HepG2 (cell line): ENCODE measurements around the gene ADCY6. TPM values are rescaled to one million over a fixed set of nuclear protein-coding genes. Genes with fewer than 3 reads are reported as not detected.

Experiments used
- ATAC-seq: fragments of 200-7000 bp; cut with Tn5 transposase; 3 replicates; pipeline ENCODE4 v1.9.1; 2020; ENCODE audit warnings: mild to moderate bottlenecking, moderate library complexity
- BruUV-seq: library from RNA; stranded (reverse); fragments of 400-500 nt; replicated peaks from 2 replicates; lab custom pipeline; 2021; lab: Mats Ljungman, UMichigan
- CTCF ChIA-PET: fragments of 300-600 bp; formaldehyde crosslinking; extraction: SDS; loops from one replicate; lab custom pipeline; 2021; ENCODE audit warnings: low total read pairs, inconsistent platforms, low intra/inter-chr PET ratio; lab: Yijun Ruan, JAX
- POLR2A ChIA-PET: fragments of 350-600 bp; sonication (Branson Sonifier 250); formaldehyde crosslinking; loops from one replicate; lab custom pipeline; 2020; ENCODE audit warnings: antibody characterized with exemption, inconsistent platforms; lab: Yijun Ruan, JAX
- DNase-seq: peaks from one replicate; pipeline ENCODE4 v3.0.0-alpha.2; 2015; ENCODE audit warnings: low spot score
- FAIRE-seq: peaks from 3 replicates; lab custom pipeline; 2011; peaks lifted over from hg19 to GRCh38; lab: Jason Lieb, UNC
- H2AFZ ChIP-seq: one replicate; pipeline ENCODE4 v1.6.1; 2011; ENCODE audit warnings: low read length, inconsistent platforms
- H3K27ac ChIP-seq: fragments of 300-600 bp; 3 replicates; pipeline ENCODE4 v1.8.0; 2011; ENCODE audit warnings: mixed run types, mild to moderate bottlenecking, mixed read lengths, low read length, inconsistent platforms; ENCODE audit not compliant: insufficient read depth; ENCODE audit errors: extremely low read length
- H3K27me3 ChIP-seq, 2 experiments: fragments of 200-600 bp in 1 of 2; 2 replicates in 1 of 2; 3 replicates in 1 of 2; pipeline versions ENCODE4 v1.6.0 to v1.8.0; 2011; ENCODE audit warnings: low read length in 2 of 2, mild to moderate bottlenecking in 2 of 2, moderate library complexity in 2 of 2, inconsistent platforms in 1 of 2; ENCODE audit not compliant: insufficient read depth in 2 of 2, control insufficient read depth in 1 of 2
- H3K36me3 ChIP-seq, 2 experiments: fragments of 200-600 bp in 1 of 2; replicated peaks in 1 of 2; 2 replicates in 1 of 2; 3 replicates in 1 of 2; pipeline versions ENCODE4 v1.5.1 to v1.8.0; 2011; ENCODE audit warnings: low read length in 2 of 2, inconsistent platforms in 1 of 2; ENCODE audit not compliant: insufficient read depth in 2 of 2, control insufficient read depth in 1 of 2
- H3K4me1 ChIP-seq: 2 replicates; pipeline ENCODE4 v1.5.1; 2012; ENCODE audit warnings: low read length, inconsistent platforms; ENCODE audit not compliant: insufficient read depth
- H3K4me2 ChIP-seq: 2 replicates; pipeline ENCODE4 v1.6.0; 2011; ENCODE audit warnings: low read depth, low read length, inconsistent platforms
- H3K4me3 ChIP-seq, 3 experiments: fragments of 200-600 bp in 1 of 3; sonication (generic), shearing (Covaris generic) in 1 of 3; replicated peaks in 1 of 3; 2 replicates each; pipeline ENCODE4 v1.5.1; 2011 to 2016; ENCODE audit warnings: low read length in 3 of 3, inconsistent platforms in 2 of 3, low read depth in 2 of 3, mild to moderate bottlenecking in 2 of 3, control low read depth in 1 of 3, mixed read lengths in 1 of 3; ENCODE audit not compliant: insufficient read depth in 1 of 3
- H3K79me2 ChIP-seq: one replicate; pipeline ENCODE4 v1.6.1; 2011; ENCODE audit warnings: low read length, inconsistent platforms; ENCODE audit not compliant: insufficient read depth
- H3K9ac ChIP-seq: 2 replicates; pipeline ENCODE4 v1.6.0; 2011; ENCODE audit warnings: mild to moderate bottlenecking, low read depth, low read length, inconsistent platforms; ENCODE audit not compliant: insufficient read depth
- H3K9me3 ChIP-seq: 2 replicates; pipeline ENCODE4 v1.5.1; 2012; ENCODE audit warnings: mild to moderate bottlenecking, low read length
- H4K20me1 ChIP-seq: 2 replicates; pipeline ENCODE4 v1.6.0; 2011; ENCODE audit warnings: inconsistent platforms, mild to moderate bottlenecking, low read length, moderate library complexity; ENCODE audit not compliant: insufficient read depth
- RFX1 ChIP-seq: fragments of 450-650 bp; IDR thresholded peaks from 2 replicates; pipeline ENCODE4 v1.6.1; 2017
- TMF1 ChIP-seq: sonication (generic); formaldehyde crosslinking; IDR thresholded peaks from 2 replicates; pipeline ENCODE4 v1.8.1; 2022; ENCODE audit warnings: low read depth, missing genetic modification reagents
- TOE1 ChIP-seq: sonication (generic); formaldehyde crosslinking; IDR thresholded peaks from 2 replicates; pipeline ENCODE4 v1.4.0; 2020; ENCODE audit warnings: mild to moderate bottlenecking, missing genetic modification reagents
- ZUFSP ChIP-seq: sonication (generic); formaldehyde crosslinking; IDR thresholded peaks from 2 replicates; pipeline ENCODE4 v1.9.0; 2021; ENCODE audit warnings: missing genetic modification reagents, mild to moderate bottlenecking, borderline replicate concordance
- WGBS: methylation state at CpG from one replicate; pipeline ENCODE4 v1.1.6; 2017; ENCODE audit warnings: low lambda C conversion rate; 5-methylcytosine and 5-hydroxymethylcytosine counted together
- in situ Hi-C: cut with HindIII; loops from 2 replicates; pipeline ENCODE4 v1.10.0; 2017; ENCODE audit warnings: low pct_unique_long_range_greater_than_20kb; ENCODE audit not compliant: extremely low pct_ligation_motif_present
- intact Hi-C: fragments of 100-400 bp; cut with micrococcal nuclease; formaldehyde crosslinking; loops from one replicate; pipeline ENCODE4 v1.10.0; 2022; ENCODE audit not compliant: unreplicated experiment
- polyA plus RNA-seq, 8 experiments: library from polyadenylated mRNA; depleted of rRNA in 3 of 8; stranded (reverse) in 7 of 8; unstranded in 1 of 8; fragments of >200 nt; fragmentation: Illumina TruSeq in 4 of 8; extraction: Trizol in 4 of 8; gene quantifications; 2 replicates each; pipeline versions ENCODE4 v1.2.1 to v1.2.3, GENCODE V29; 2011 to 2016; ENCODE audit warnings: low read depth in 4 of 8, missing spikeins in 1 of 8, mixed read lengths in 1 of 8; ENCODE audit not compliant: insufficient read depth in 1 of 8
- total RNA-seq, 5 experiments: library from RNA; depleted of rRNA; stranded (reverse); fragments of >200 nt; fragmentation: Illumina TruSeq; extraction: Trizol; gene quantifications; 2 replicates each; pipeline ENCODE4 v1.2.3, GENCODE V29; 2016; ENCODE audit warnings: low read depth in 1 of 5

The ADCY6 gene
- total and polyA plus RNA-seq, 2 of the 13 experiments (the other 11 are each of a cell fraction or from before 2014, with no cell fraction given) = 10.6 to 11.8 TPM

- no peaks in the 10 kb centered on the region for H3K36me3 ChIP-seq
- H4K20me1 ChIP-seq = 0 out of 2 replicates have a peak, but pooled peaks cover 3% of the 10 kb centered on the region
- H3K4me2 ChIP-seq = peak overlapping the region; percentile 94; the same call in 1 of the 2 replicates
- peaks cover 9 to 68% of the 10 kb centered on the region in 2 experiments for H3K27me3 ChIP-seq
- TF ChIP-seq TOE1 (CRISPR knock-in tag) = no peak
- TF ChIP-seq ZUFSP = no peak
- peak; percentile 8; the same call in 1 of the 2 replicates for TF ChIP-seq RFX1
- no peak for TF ChIP-seq TMF1 (CRISPR knock-in tag)
- H3K79me2 ChIP-seq = no peaks in the 10 kb centered on the region
- H3K9me3 ChIP-seq = no peaks in the 10 kb centered on the region
- FAIRE-seq (no peak), ATAC-seq (no peak), DNase-seq (no peak)
- ChIA-PET POLR2A (interaction anchor here (1.8 kb wide), 1 partner anchor 36 kb away, joined by 7 read pairs; the partner anchor contains the start of gene DDX23), CTCF (no interaction called here)
- 0 out of 6 replicates have a peak overlapping the region, but pooled peaks of 1 of the 3 experiments have one; percentile 76 for H3K4me3 ChIP-seq
- BruUV-seq = no TSS peak
- intact Hi-C loops = no loop called here
- in situ Hi-C loops = no loop called here
- H3K9ac ChIP-seq = no peak overlapping the region
- no peak overlapping the region for H3K27ac ChIP-seq
- H2AFZ ChIP-seq = no peak overlapping the region
- H3K4me1 ChIP-seq = peaks cover 43% of the 10 kb centered on the region
- WGBS = 52% methylated on average over 3 of the region's 3 CpGs
Measured at GRCh38 chr12:48816143-48816854, 27.4 kb upstream of the ADCY6 start.
